AG04450 (cell line): ENCODE measurements around the gene MRPL20. TPM values are rescaled to one million over a fixed set of nuclear protein-coding genes. Genes with fewer than 3 reads are reported as not detected.

Experiments
- CTCF ChIA-PET: fragments of 300-600, 350-600 bp; formaldehyde crosslinking; extraction: SDS; loops from one replicate; lab custom pipeline; 2022; ENCODE audit warnings: antibody characterized with exemption, inconsistent platforms; lab: Charles Lee
- POLR2A ChIA-PET: fragments of 350-600 bp; formaldehyde crosslinking; extraction: SDS; loops from one replicate; lab custom pipeline; 2021; ENCODE audit warnings: antibody characterized with exemption, inconsistent platforms; lab: Yijun Ruan, JAX
- DNase-seq: peaks from one replicate; pipeline ENCODE4 v3.0.0-alpha.2; 2011; ENCODE audit warnings: low read depth, low spot score
- H3K27ac ChIP-seq: one replicate; pipeline ENCODE4 v1.5.1; 2012; ENCODE audit warnings: low read depth, low read length, control low read depth
- H3K27me3 ChIP-seq: one replicate; pipeline ENCODE4 v1.6.0; 2012; ENCODE audit warnings: low read length; ENCODE audit not compliant: control insufficient read depth, insufficient read depth
- H3K4me3 ChIP-seq: 2 replicates; pipeline ENCODE4 v1.5.1; 2011; ENCODE audit warnings: mild to moderate bottlenecking, low read depth, low read length, control low read depth
- H3K9me3 ChIP-seq: 2 replicates; pipeline ENCODE4 v1.5.1; 2012; ENCODE audit warnings: low read length; ENCODE audit not compliant: control insufficient read depth, insufficient read depth
- polyA plus RNA-seq: library from polyadenylated mRNA; depleted of rRNA; stranded (reverse); fragments of >200 nt; gene quantifications from 2 replicates; pipeline ENCODE4 v1.2.3, GENCODE V29; 2011
- TF ChIP-seq, protein P1 (sequence below): IDR thresholded peaks from 2 replicates; pipeline ENCODE4 v1.5.1; 2011; ENCODE audit warnings: low read depth, low read length, control low read depth, inconsistent platforms

Gene MRPL20
- polyA plus RNA-seq, 1 experiment: 140 TPM

DNA sequence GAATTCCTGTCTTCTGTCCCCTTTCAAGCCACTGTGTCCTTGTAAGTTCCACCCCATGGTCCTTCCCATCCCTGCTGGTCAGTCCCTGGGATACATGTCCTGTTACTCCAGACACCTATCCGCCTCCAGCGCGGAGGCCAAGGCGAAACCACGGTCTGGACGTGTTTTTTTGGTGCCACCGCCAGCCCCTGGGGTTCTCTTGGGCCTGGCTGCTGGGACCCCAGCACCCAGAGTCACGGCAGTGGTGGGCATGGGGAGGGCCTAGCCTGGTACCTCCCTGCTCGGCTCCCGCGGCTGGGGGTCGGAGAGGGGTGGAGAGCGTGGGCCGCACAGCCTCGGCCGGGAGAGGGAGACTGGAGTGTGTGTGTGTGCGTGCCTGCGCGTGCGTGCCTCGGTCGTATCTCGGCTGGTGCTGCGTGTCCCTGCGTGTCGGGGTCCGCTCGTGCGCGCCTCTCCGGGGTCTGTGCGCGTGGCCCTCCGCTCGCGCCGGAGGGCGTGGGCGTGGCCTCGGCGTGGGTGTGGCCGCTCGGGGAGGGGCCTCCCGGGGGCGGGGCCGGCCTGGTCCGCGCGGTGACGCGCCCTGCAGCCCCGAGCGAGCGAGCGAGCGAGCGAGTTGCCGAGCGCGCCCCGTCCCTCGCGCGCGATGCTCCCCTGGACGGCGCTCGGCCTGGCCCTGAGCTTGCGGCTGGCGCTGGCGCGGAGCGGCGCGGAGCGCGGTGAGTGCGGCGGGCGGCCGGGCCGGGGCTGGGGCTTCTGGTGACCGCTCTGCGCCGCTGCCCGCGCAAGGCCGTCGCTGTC is 28.2 kb upstream of the MRPL20 start, which contains the start of gene VWA1:
VWA1 (plus strand) TSS at position 585 of the 798 bp plus-strand sequence; CDS start at position 644, 59 bp downstream.
- ChIA-PET POLR2A (interaction anchor here (0.6 kb wide), 1 partner anchor 362 kb away, joined by 3 read pairs; no protein-coding TSS in a partner anchor), CTCF (no interaction called here)
- DNase-seq: no peak
- TF ChIP-seq, protein P1, sequence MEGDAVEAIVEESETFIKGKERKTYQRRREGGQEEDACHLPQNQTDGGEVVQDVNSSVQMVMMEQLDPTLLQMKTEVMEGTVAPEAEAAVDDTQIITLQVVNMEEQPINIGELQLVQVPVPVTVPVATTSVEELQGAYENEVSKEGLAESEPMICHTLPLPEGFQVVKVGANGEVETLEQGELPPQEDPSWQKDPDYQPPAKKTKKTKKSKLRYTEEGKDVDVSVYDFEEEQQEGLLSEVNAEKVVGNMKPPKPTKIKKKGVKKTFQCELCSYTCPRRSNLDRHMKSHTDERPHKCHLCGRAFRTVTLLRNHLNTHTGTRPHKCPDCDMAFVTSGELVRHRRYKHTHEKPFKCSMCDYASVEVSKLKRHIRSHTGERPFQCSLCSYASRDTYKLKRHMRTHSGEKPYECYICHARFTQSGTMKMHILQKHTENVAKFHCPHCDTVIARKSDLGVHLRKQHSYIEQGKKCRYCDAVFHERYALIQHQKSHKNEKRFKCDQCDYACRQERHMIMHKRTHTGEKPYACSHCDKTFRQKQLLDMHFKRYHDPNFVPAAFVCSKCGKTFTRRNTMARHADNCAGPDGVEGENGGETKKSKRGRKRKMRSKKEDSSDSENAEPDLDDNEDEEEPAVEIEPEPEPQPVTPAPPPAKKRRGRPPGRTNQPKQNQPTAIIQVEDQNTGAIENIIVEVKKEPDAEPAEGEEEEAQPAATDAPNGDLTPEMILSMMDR: no peak
- Histone ChIP-seq H3K9me3 (no peaks in the 10 kb centered on the region; the same call in 1 of the 2 replicates), H3K4me3 (peak within 1 kb of the TSS; percentile 56), H3K27me3 (no peaks in the 10 kb centered on the region), H3K27ac (no peak within 1 kb of the TSS)

DNA sequence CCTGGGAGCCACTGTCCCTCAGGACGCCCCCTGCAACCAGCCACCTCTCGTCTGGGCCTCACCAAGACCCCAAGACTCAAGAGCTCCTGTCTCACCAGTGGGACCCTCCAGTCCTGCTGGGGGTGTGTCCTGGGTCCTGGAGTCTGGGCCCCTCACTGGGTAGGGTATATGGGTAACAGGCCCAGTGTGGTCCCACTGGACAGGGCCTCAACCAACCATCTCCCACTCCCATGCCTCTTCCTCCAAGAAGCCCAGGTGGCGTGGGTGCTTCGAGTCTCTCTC is 27.7 kb upstream of the MRPL20 start:
- ChIA-PET CTCF (no interaction called here), POLR2A (no interaction called here)
- H3K27ac ChIP-seq: no peak overlapping the region
- H3K9me3 ChIP-seq: no peaks in the 10 kb centered on the region; the same call in 1 of the 2 replicates
- no peak overlapping the region for H3K4me3 ChIP-seq
- no peak for DNase-seq
- no peaks in the 10 kb centered on the region for H3K27me3 ChIP-seq
- TF ChIP-seq, protein P1: no peak

DNA sequence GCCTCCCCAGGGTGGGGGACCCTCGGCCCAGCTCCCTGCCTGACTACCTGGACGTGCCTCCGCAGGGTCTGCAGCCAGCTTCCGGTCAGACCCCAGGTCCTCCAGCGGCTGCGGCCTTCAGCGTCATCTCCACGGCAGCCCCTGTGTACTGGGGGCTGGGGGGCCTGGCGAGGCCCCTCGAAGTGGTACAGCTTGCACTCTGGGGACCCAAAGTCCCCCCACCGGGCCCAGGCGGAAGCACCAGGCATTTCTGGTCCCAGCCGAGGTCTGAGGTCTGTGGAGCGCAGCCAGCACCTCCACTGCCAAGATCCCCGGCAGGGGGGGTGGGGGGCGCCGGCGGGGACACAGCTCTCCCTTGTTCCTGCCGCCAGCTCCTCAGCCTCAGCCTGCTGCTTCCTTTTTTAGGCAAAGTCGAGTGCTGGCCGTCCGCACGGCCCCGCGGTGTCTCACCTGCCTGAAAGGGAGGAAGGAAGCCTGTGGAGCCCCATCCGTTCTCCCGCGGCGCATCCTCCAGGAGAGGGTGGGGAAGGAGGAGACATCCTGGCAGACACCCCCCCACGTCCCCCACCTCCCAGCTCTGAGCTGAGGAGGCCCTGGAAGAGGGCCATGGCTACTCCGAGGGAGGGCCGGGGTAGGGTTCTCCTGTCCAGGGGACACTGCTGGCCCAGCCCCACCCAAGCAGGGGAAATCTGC is 27.2 kb upstream of the MRPL20 start:
- Histone ChIP-seq H3K4me3 (no peak overlapping the region), H3K9me3 (no peaks in the 10 kb centered on the region; the same call in 1 of the 2 replicates), H3K27me3 (no peaks in the 10 kb centered on the region), H3K27ac (no peak overlapping the region)
- POLR2A ChIA-PET: interaction anchor here (1.0 kb wide), 1 partner anchor 27 kb away, joined by 3 read pairs; the partner anchor contains the start of gene MRPL20
- DNase-seq: no peak
- CTCF ChIA-PET: no interaction called here
- TF ChIP-seq, protein P1: no peak

DNA sequence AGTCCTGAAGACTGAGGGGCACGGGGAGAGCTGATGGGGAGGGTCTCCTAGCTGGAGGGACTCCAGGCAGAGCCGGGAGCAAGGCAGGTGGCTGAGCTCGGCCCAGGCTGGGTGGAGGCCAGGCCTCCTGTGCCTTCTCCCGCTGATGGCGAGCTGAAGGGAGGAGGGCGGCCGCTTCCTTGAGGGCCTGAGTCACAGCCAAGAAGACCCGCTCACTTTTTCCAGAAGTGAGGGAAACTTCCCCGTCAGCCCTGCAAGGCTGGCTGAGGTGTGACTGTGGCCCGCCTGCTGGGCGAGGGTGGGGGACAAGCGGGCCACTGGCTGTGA is 26.7 kb upstream of the MRPL20 start:
- TF ChIP-seq, protein P1: no peak
- no peak overlapping the region for H3K27ac ChIP-seq
- CTCF ChIA-PET: no interaction called here
- POLR2A ChIA-PET: interaction anchor here (1.0 kb wide), 1 partner anchor 27 kb away, joined by 3 read pairs; the partner anchor contains the start of gene MRPL20
- DNase-seq: no peak
- no peaks in the 10 kb centered on the region for H3K27me3 ChIP-seq
- no peaks in the 10 kb centered on the region; the same call in 1 of the 2 replicates for H3K9me3 ChIP-seq
- H3K4me3 ChIP-seq: no peak overlapping the region
